HepG2 (cell line): Measurements from ENCODE around the gene MAP2K2. TPM values are rescaled to one million over a fixed set of nuclear protein-coding genes. Genes with fewer than 3 reads are reported as not detected.
A peak's percentile ranks its signal among the peaks of the same experiment; 100 is the strongest.

Source experiments
- ATAC-seq: fragments of 200-7000 bp; cut with Tn5 transposase; 3 replicates; pipeline ENCODE4 v1.9.1; 2020; ENCODE audit warnings: mild to moderate bottlenecking, moderate library complexity
- BruUV-seq: library from RNA; stranded (reverse); fragments of 400-500 nt; replicated peaks from 2 replicates; lab custom pipeline; 2021; lab: Mats Ljungman, UMichigan
- CTCF ChIA-PET: fragments of 300-600 bp; formaldehyde crosslinking; extraction: SDS; loops from one replicate; lab custom pipeline; 2021; ENCODE audit warnings: low total read pairs, inconsistent platforms, low intra/inter-chr PET ratio; lab: Yijun Ruan, JAX
- POLR2A ChIA-PET: fragments of 350-600 bp; sonication (Branson Sonifier 250); formaldehyde crosslinking; loops from one replicate; lab custom pipeline; 2020; ENCODE audit warnings: antibody characterized with exemption, inconsistent platforms; lab: Yijun Ruan, JAX
- DNase-seq: peaks from one replicate; pipeline ENCODE4 v3.0.0-alpha.2; 2015; ENCODE audit warnings: low spot score
- FAIRE-seq: peaks from 3 replicates; lab custom pipeline; 2011; peaks lifted over from hg19 to GRCh38; lab: Jason Lieb, UNC
- H2AFZ ChIP-seq: one replicate; pipeline ENCODE4 v1.6.1; 2011; ENCODE audit warnings: low read length, inconsistent platforms
- H3K27ac ChIP-seq: fragments of 300-600 bp; 3 replicates; pipeline ENCODE4 v1.8.0; 2011; ENCODE audit warnings: mixed run types, mild to moderate bottlenecking, mixed read lengths, low read length, inconsistent platforms; ENCODE audit not compliant: insufficient read depth; ENCODE audit errors: extremely low read length
- H3K27me3 ChIP-seq, 2 experiments: fragments of 200-600 bp in 1 of 2; 2 replicates in 1 of 2; 3 replicates in 1 of 2; pipeline versions ENCODE4 v1.6.0 to v1.8.0; 2011; ENCODE audit warnings: low read length in 2 of 2, mild to moderate bottlenecking in 2 of 2, moderate library complexity in 2 of 2, inconsistent platforms in 1 of 2; ENCODE audit not compliant: insufficient read depth in 2 of 2, control insufficient read depth in 1 of 2
- H3K36me3 ChIP-seq, 2 experiments: fragments of 200-600 bp in 1 of 2; replicated peaks in 1 of 2; 2 replicates in 1 of 2; 3 replicates in 1 of 2; pipeline versions ENCODE4 v1.5.1 to v1.8.0; 2011; ENCODE audit warnings: low read length in 2 of 2, inconsistent platforms in 1 of 2; ENCODE audit not compliant: insufficient read depth in 2 of 2, control insufficient read depth in 1 of 2
- H3K4me1 ChIP-seq: 2 replicates; pipeline ENCODE4 v1.5.1; 2012; ENCODE audit warnings: low read length, inconsistent platforms; ENCODE audit not compliant: insufficient read depth
- H3K4me2 ChIP-seq: 2 replicates; pipeline ENCODE4 v1.6.0; 2011; ENCODE audit warnings: low read depth, low read length, inconsistent platforms
- H3K4me3 ChIP-seq, 3 experiments: fragments of 200-600 bp in 1 of 3; sonication (generic), shearing (Covaris generic) in 1 of 3; replicated peaks in 1 of 3; 2 replicates each; pipeline ENCODE4 v1.5.1; 2011 to 2016; ENCODE audit warnings: low read length in 3 of 3, inconsistent platforms in 2 of 3, low read depth in 2 of 3, mild to moderate bottlenecking in 2 of 3, control low read depth in 1 of 3, mixed read lengths in 1 of 3; ENCODE audit not compliant: insufficient read depth in 1 of 3
- H3K79me2 ChIP-seq: one replicate; pipeline ENCODE4 v1.6.1; 2011; ENCODE audit warnings: low read length, inconsistent platforms; ENCODE audit not compliant: insufficient read depth
- H3K9ac ChIP-seq: 2 replicates; pipeline ENCODE4 v1.6.0; 2011; ENCODE audit warnings: mild to moderate bottlenecking, low read depth, low read length, inconsistent platforms; ENCODE audit not compliant: insufficient read depth
- H3K9me3 ChIP-seq: 2 replicates; pipeline ENCODE4 v1.5.1; 2012; ENCODE audit warnings: mild to moderate bottlenecking, low read length
- H4K20me1 ChIP-seq: 2 replicates; pipeline ENCODE4 v1.6.0; 2011; ENCODE audit warnings: inconsistent platforms, mild to moderate bottlenecking, low read length, moderate library complexity; ENCODE audit not compliant: insufficient read depth
- AGO2 ChIP-seq: fragments of 200-400 bp; formaldehyde crosslinking; optimal IDR thresholded peaks from 2 replicates; pipeline ENCODE3; 2017; ENCODE audit warnings: mild to moderate bottlenecking, low read depth, low read length, moderate library complexity
- CENPBD1 ChIP-seq: sonication (generic); formaldehyde crosslinking; IDR thresholded peaks from 2 replicates; pipeline ENCODE4 v1.8.0; 2022; ENCODE audit warnings: missing genetic modification reagents, low read depth, mild to moderate bottlenecking, borderline replicate concordance
- DMAP1 ChIP-seq: IDR thresholded peaks from 2 replicates; pipeline ENCODE4 v1.6.1; 2016
- MED13 ChIP-seq: sonication (generic); formaldehyde crosslinking; IDR thresholded peaks from 2 replicates; pipeline ENCODE4 v1.5.0; 2020; ENCODE audit warnings: missing genetic modification reagents
- NR2F1 ChIP-seq, 2 experiments: fragments of 450-650 bp in 1 of 2; formaldehyde crosslinking in 1 of 2; IDR thresholded peaks; 2 replicates each; pipeline versions ENCODE4 v1.5.0 to v1.6.1; 2016 to 2020; ENCODE audit warnings: mild to moderate bottlenecking in 1 of 2, missing compliant biosample characterization in 1 of 2, missing genetic modification reagents in 1 of 2, moderate library complexity in 1 of 2
- RXRB ChIP-seq: IDR thresholded peaks from 2 replicates; pipeline ENCODE4 v1.6.1; 2016; ENCODE audit warnings: borderline replicate concordance, missing genetic modification reagents, missing compliant biosample characterization
- SAFB2 ChIP-seq: sonication (generic); formaldehyde crosslinking; IDR thresholded peaks from 2 replicates; pipeline ENCODE4 v1.5.1; 2020; ENCODE audit warnings: missing genetic modification reagents, low read depth, mild to moderate bottlenecking, borderline replicate concordance
- SETDB1 ChIP-seq: sonication (generic); formaldehyde crosslinking; IDR thresholded peaks from 2 replicates; pipeline ENCODE4 v1.5.1; 2020; ENCODE audit warnings: missing genetic modification reagents, mild to moderate bottlenecking, borderline replicate concordance
- ZBTB2 ChIP-seq: sonication (generic); formaldehyde crosslinking; IDR thresholded peaks from 2 replicates; pipeline ENCODE4 v1.8.0; 2022; ENCODE audit warnings: low read depth, missing genetic modification reagents
- ZFX ChIP-seq: sonication (generic); formaldehyde crosslinking; IDR thresholded peaks from 2 replicates; pipeline ENCODE4 v1.4.0; 2020; ENCODE audit warnings: mild to moderate bottlenecking, low read depth, missing genetic modification reagents, moderate library complexity
- ZNF414 ChIP-seq: sonication (generic); formaldehyde crosslinking; IDR thresholded peaks from 2 replicates; pipeline ENCODE4 v1.5.0; 2020; ENCODE audit warnings: missing genetic modification reagents
- ZNF432 ChIP-seq: sonication (generic); formaldehyde crosslinking; IDR thresholded peaks from 2 replicates; pipeline ENCODE4 v1.5.0; 2020; ENCODE audit warnings: missing genetic modification reagents, mild to moderate bottlenecking, borderline replicate concordance
- ZSCAN29 ChIP-seq: sonication (generic); formaldehyde crosslinking; conservative IDR thresholded peaks from 2 replicates; pipeline ENCODE4 v1.4.0; 2020; ENCODE audit warnings: mild to moderate bottlenecking, missing genetic modification reagents
- WGBS: methylation state at CpG from one replicate; pipeline ENCODE4 v1.1.6; 2017; ENCODE audit warnings: low lambda C conversion rate; 5-methylcytosine and 5-hydroxymethylcytosine counted together
- in situ Hi-C: cut with HindIII; loops from 2 replicates; pipeline ENCODE4 v1.10.0; 2017; ENCODE audit warnings: low pct_unique_long_range_greater_than_20kb; ENCODE audit not compliant: extremely low pct_ligation_motif_present
- intact Hi-C: fragments of 100-400 bp; cut with micrococcal nuclease; formaldehyde crosslinking; loops from one replicate; pipeline ENCODE4 v1.10.0; 2022; ENCODE audit not compliant: unreplicated experiment
- polyA plus RNA-seq, 8 experiments: library from polyadenylated mRNA; depleted of rRNA in 3 of 8; stranded (reverse) in 7 of 8; unstranded in 1 of 8; fragments of >200 nt; fragmentation: Illumina TruSeq in 4 of 8; extraction: Trizol in 4 of 8; gene quantifications; 2 replicates each; pipeline versions ENCODE4 v1.2.1 to v1.2.3, GENCODE V29; 2011 to 2016; ENCODE audit warnings: low read depth in 4 of 8, missing spikeins in 1 of 8, mixed read lengths in 1 of 8; ENCODE audit not compliant: insufficient read depth in 1 of 8
- total RNA-seq, 5 experiments: library from RNA; depleted of rRNA; stranded (reverse); fragments of >200 nt; fragmentation: Illumina TruSeq; extraction: Trizol; gene quantifications; 2 replicates each; pipeline ENCODE4 v1.2.3, GENCODE V29; 2016; ENCODE audit warnings: low read depth in 1 of 5

MAP2K2 gene
- total and polyA plus RNA-seq, 2 of the 13 experiments (the other 11 are each of a cell fraction or from before 2014, with no cell fraction given) = 70.3 to 80.9 TPM

- H3K27ac ChIP-seq = no peak overlapping the region
- ATAC-seq (no peak; the same call in 2 of the 3 replicates), FAIRE-seq (no peak), DNase-seq (no peak)
- H3K27me3 ChIP-seq = no peaks in the 10 kb centered on the region
- no peak overlapping the region for H3K4me3 ChIP-seq
- H3K36me3 ChIP-seq = peaks cover 0 to 2% of the 10 kb centered on the region in 2 experiments; a peak in 1 of 5 replicates
- H3K4me1 ChIP-seq = no peaks in the 10 kb centered on the region
- H2AFZ ChIP-seq = no peak overlapping the region
- H4K20me1 ChIP-seq = peaks cover 4% of the 10 kb centered on the region; the same call in 1 of the 2 replicates
- no peak overlapping the region for H3K9ac ChIP-seq
- no peaks in the 10 kb centered on the region for H3K79me2 ChIP-seq
- WGBS = 100% methylated on average over 1 of the region's 22 CpGs
- no peaks in the 10 kb centered on the region for H3K9me3 ChIP-seq
- intact Hi-C loops = no loop called here
- POLR2A ChIA-PET = interaction anchor here (0.9 kb wide), 1 partner anchor 18 kb away, joined by 3 read pairs; the partner anchor contains the start of gene CREB3L3
- BruUV-seq = no TSS peak
- CTCF ChIA-PET = no interaction called here
- TF ChIP-seq ZSCAN29 (CRISPR knock-in tag) (no peak), AGO2 (peak; percentile 31), MED13 (CRISPR knock-in tag) (no peak)
- no peak overlapping the region for H3K4me2 ChIP-seq
- in situ Hi-C loops = no loop called here
Measured at GRCh38 chr19:4171676-4172075, 47.8 kb upstream of the MAP2K2 start.

GRCh38 chr19:4164262-4164661, 40.3 kb upstream of the MAP2K2 start:
- no peak for TF ChIP-seq CENPBD1 (CRISPR knock-in tag)
- no peak for TF ChIP-seq ZNF414 (CRISPR knock-in tag)
- TF ChIP-seq DMAP1 (CRISPR knock-in tag) = no peak
- TF ChIP-seq SETDB1 (CRISPR knock-in tag) = no peak
- TF ChIP-seq ZNF432 = no peak
- TF ChIP-seq SAFB2 (CRISPR knock-in tag) = no peak
- no peak for TF ChIP-seq NR2F1 (CRISPR knock-in tag; IDR thresholded peaks at IDR 0.05)
- no peak for TF ChIP-seq RXRB (CRISPR knock-in tag)
- no peak for TF ChIP-seq ZFX (CRISPR knock-in tag)
- TF ChIP-seq ZBTB2 (CRISPR knock-in tag) = no peak
- 92% methylated on average over 10 of the region's 11 CpGs for WGBS
- H3K4me3 ChIP-seq = no peak overlapping the region
- no peak overlapping the region for H3K9ac ChIP-seq
- H3K4me2 ChIP-seq = no peak overlapping the region
- H3K4me1 ChIP-seq = no peaks in the 10 kb centered on the region
- DNase-seq (no peak), ATAC-seq (no peak), FAIRE-seq (no peak)
- intact Hi-C loops = no loop called here
- BruUV-seq = no TSS peak
- H3K27ac ChIP-seq = no peak overlapping the region
- H4K20me1 ChIP-seq = no peaks in the 10 kb centered on the region
- ChIA-PET CTCF (no interaction called here), POLR2A (no interaction called here)
- 0 out of 5 replicates have a peak, but pooled peaks cover 0 to 5% of the 10 kb centered on the region in 2 experiments for H3K36me3 ChIP-seq
- in situ Hi-C loops = no loop called here
- H3K9me3 ChIP-seq = no peaks in the 10 kb centered on the region
- H3K27me3 ChIP-seq = no peaks in the 10 kb centered on the region
- no peak overlapping the region for H2AFZ ChIP-seq
- no peaks in the 10 kb centered on the region for H3K79me2 ChIP-seq
